ENCODE measurements around the gene PHC3. TPM values are rescaled to one million over a fixed set of nuclear protein-coding genes. Genes with fewer than 3 reads are reported as not detected.

PHC3 gene
- total RNA-seq, 2 experiments from 2014 or later: 37.4 to 38.7 TPM

- intact Hi-C loops (cut with micrococcal nuclease): no loop called here
- Mint-ChIP-seq H3K9me3 (no peaks in the 10 kb centered on the region), H3K36me3 (peaks cover 1% of the 10 kb centered on the region), H3K27ac (no peak overlapping the region), H3K4me3 (no peak overlapping the region), H3K4me1 (ENCODE audit: low read depth) (peaks cover 13% of the 10 kb centered on the region), H3K27me3 (no peaks in the 10 kb centered on the region)
- ChIA-PET POLR2A (interaction anchor here (0.7 kb wide), 1 partner anchor 72 kb away, joined by 3 read pairs; no protein-coding TSS in a partner anchor), CTCF (no interaction called here)
- DNase-seq: no peak
Observed at GRCh38 chr3:170049146-170050000, 132.2 kb downstream of the PHC3 start.

GRCh38 chr3:170047133-170047404 is 134.5 kb downstream of the PHC3 start:
- intact Hi-C loops (cut with micrococcal nuclease): no loop called here
- ChIA-PET CTCF (interaction anchor here (1.2 kb wide), 1 partner anchor 10 kb away, joined by 3 read pairs; no protein-coding TSS in a partner anchor), POLR2A (no interaction called here)
- peaks cover 12% of the 10 kb centered on the region for H3K4me1 Mint-ChIP-seq (ENCODE audit: low read depth)
- DNase-seq: no peak
- H3K9me3 Mint-ChIP-seq: no peaks in the 10 kb centered on the region
- H3K36me3 Mint-ChIP-seq: no peaks in the 10 kb centered on the region
- no peaks in the 10 kb centered on the region for H3K27me3 Mint-ChIP-seq
- no peak overlapping the region for H3K4me3 Mint-ChIP-seq
- H3K27ac Mint-ChIP-seq: no peak overlapping the region

- POLR2A ChIA-PET: no interaction called here
- peaks cover 12% of the 10 kb centered on the region for H3K4me1 Mint-ChIP-seq (ENCODE audit: low read depth)
- H3K27ac Mint-ChIP-seq: no peak overlapping the region
- H3K27me3 Mint-ChIP-seq: no peaks in the 10 kb centered on the region
- intact Hi-C loops (cut with micrococcal nuclease): no loop called here
- CTCF ChIA-PET: interaction anchor here (1.1 to 1.2 kb wide), 2 partner anchors 9 to 55 kb away, joined by 3 read pairs; no protein-coding TSS in a partner anchor
- no peaks in the 10 kb centered on the region for H3K36me3 Mint-ChIP-seq
- no peaks in the 10 kb centered on the region for H3K9me3 Mint-ChIP-seq
- no peak for DNase-seq
- no peak overlapping the region for H3K4me3 Mint-ChIP-seq
Observed at GRCh38 chr3:170046269-170047132, 135.0 kb downstream of the PHC3 start.

GRCh38 chr3:170044795-170045244 is 136.7 kb downstream of the PHC3 start:
- intact Hi-C loops (cut with micrococcal nuclease): no loop called here

GRCh38 chr3:170044271-170044670 is 137.3 kb downstream of the PHC3 start:
- Mint-ChIP-seq H3K36me3 (no peaks in the 10 kb centered on the region), H3K9me3 (no peaks in the 10 kb centered on the region), H3K27me3 (no peaks in the 10 kb centered on the region), H3K4me3 (no peak overlapping the region), H3K4me1 (ENCODE audit: low read depth) (peaks cover 12% of the 10 kb centered on the region), H3K27ac (no peak overlapping the region)
- DNase-seq: no peak
- intact Hi-C loops (cut with micrococcal nuclease): no loop called here
- CTCF ChIA-PET: interaction anchor here (0.9 kb wide), 1 partner anchor 9 kb away, joined by 4 read pairs; no protein-coding TSS in a partner anchor
- POLR2A ChIA-PET: no interaction called here

More at GRCh38 chr3:170044795-170045244, 136.7 kb downstream of the PHC3 start:
- H3K4me1 Mint-ChIP-seq (ENCODE audit: low read depth): peaks cover 12% of the 10 kb centered on the region
- no peaks in the 10 kb centered on the region for H3K9me3 Mint-ChIP-seq
- no peaks in the 10 kb centered on the region for H3K27me3 Mint-ChIP-seq
- ChIA-PET POLR2A (no interaction called here), CTCF (interaction anchor here (0.9 kb wide), 1 partner anchor 8 kb away, joined by 4 read pairs; no protein-coding TSS in a partner anchor)
- H3K27ac Mint-ChIP-seq: peak overlapping the region; percentile 43
- no peak overlapping the region for H3K4me3 Mint-ChIP-seq
- H3K36me3 Mint-ChIP-seq: no peaks in the 10 kb centered on the region
- DNase-seq: no peak

- Mint-ChIP-seq H3K27ac (no peak overlapping the region), H3K36me3 (no peaks in the 10 kb centered on the region), H3K27me3 (no peaks in the 10 kb centered on the region), H3K4me3 (no peak overlapping the region), H3K9me3 (no peaks in the 10 kb centered on the region), H3K4me1 (ENCODE audit: low read depth) (peaks cover 12% of the 10 kb centered on the region)
- ChIA-PET CTCF (interaction anchor here (1.2 kb wide), 1 partner anchor 11 kb away, joined by 3 read pairs; no protein-coding TSS in a partner anchor), POLR2A (no interaction called here)
- DNase-seq: no peak
- intact Hi-C loops (cut with micrococcal nuclease): no loop called here
Observed at GRCh38 chr3:170043506-170043905, 138.0 kb downstream of the PHC3 start.

GRCh38 chr3:170040418-170040817 is 141.1 kb downstream of the PHC3 start:
- ChIA-PET CTCF (interaction anchor here (0.6 to 2.2 kb wide), 4 partner anchors 14 to 373 kb away, joined by 3 to 9 read pairs (median 3); partner anchors contain the start of gene SEC62), POLR2A (no interaction called here)
- intact Hi-C loops (cut with micrococcal nuclease): no loop called here
- H3K4me1 Mint-ChIP-seq (ENCODE audit: low read depth): peaks cover 6% of the 10 kb centered on the region
- no peaks in the 10 kb centered on the region for H3K36me3 Mint-ChIP-seq
- no peak for DNase-seq
- H3K4me3 Mint-ChIP-seq: no peak overlapping the region
- H3K27me3 Mint-ChIP-seq: no peaks in the 10 kb centered on the region
- no peak overlapping the region for H3K27ac Mint-ChIP-seq
- H3K9me3 Mint-ChIP-seq: no peaks in the 10 kb centered on the region

GRCh38 chr3:170038434-170039110 is 143.0 kb downstream of the PHC3 start:
- Mint-ChIP-seq H3K36me3 (no peaks in the 10 kb centered on the region), H3K27ac (no peak overlapping the region), H3K9me3 (peaks cover 2% of the 10 kb centered on the region), H3K27me3 (no peaks in the 10 kb centered on the region), H3K4me3 (peak overlapping the region; percentile 82), H3K4me1 (ENCODE audit: low read depth) (peaks cover 5% of the 10 kb centered on the region)
- ChIA-PET CTCF (interaction anchor here (1.0 to 2.2 kb wide), 6 partner anchors 15 to 72 kb away, joined by 3 to 12 read pairs (median 5); partner anchors contain the start of gene SEC62), POLR2A (interaction anchor here (0.9 kb wide), 1 partner anchor 15 kb away, joined by 3 read pairs; no protein-coding TSS in a partner anchor)
- intact Hi-C loops (cut with micrococcal nuclease): loop anchor here (1.0 to 5.0 kb wide), 4 partner anchors 17 to 276 kb away; partner anchors contain the start of gene SEC62
- peak; percentile 44 for DNase-seq

Other genes with a start within 250 kb of the PHC3 start
- gene SEC62, start 214.9 kb downstream of the PHC3 start, total RNA-seq: 10 to 100 TPM; 59.7 to 60.7 TPM
- gene GPR160, start 143.7 kb downstream of the PHC3 start, total RNA-seq: 1 to 10 TPM; 5.7 to 7.0 TPM
- gene PRKCI, start 40.7 kb upstream of the PHC3 start, total RNA-seq: 10 to 100 TPM; 27.0 to 27.6 TPM
- 10 to 100 TPM; 20.9 to 22.7 TPM for gene SKIL, start 176.0 kb upstream of the PHC3 start, total RNA-seq
- gene CLDN11, start 237.1 kb upstream of the PHC3 start, total RNA-seq: not detected

Measured in activated CD4-positive, alpha-beta memory T cell treated with anti-CD3 and anti-CD28 coated beads for 36 hours (primary cell).